ENCODE measurements around the gene SYT8.

DNA sequence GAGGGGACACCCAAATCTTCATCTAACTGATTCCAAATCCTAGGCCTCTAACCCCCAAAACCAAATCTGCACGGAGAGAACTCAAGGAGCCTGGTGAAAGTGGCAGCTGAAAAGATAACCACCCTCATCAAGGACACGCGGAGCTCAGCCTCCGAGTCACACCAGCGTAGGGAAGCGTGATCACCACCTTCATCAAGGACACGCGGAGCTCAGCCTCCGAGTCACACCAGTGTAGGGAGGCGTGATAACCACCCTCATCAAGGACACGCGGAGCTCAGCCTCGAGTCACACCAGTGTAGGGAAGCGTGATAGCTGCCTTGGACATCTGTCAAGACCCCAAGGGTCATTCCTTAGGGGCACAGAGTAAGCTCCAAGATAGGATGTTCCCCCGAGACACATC is 29.3 kb upstream of the SYT8 start:
- TF ChIP-seq, protein P1, sequence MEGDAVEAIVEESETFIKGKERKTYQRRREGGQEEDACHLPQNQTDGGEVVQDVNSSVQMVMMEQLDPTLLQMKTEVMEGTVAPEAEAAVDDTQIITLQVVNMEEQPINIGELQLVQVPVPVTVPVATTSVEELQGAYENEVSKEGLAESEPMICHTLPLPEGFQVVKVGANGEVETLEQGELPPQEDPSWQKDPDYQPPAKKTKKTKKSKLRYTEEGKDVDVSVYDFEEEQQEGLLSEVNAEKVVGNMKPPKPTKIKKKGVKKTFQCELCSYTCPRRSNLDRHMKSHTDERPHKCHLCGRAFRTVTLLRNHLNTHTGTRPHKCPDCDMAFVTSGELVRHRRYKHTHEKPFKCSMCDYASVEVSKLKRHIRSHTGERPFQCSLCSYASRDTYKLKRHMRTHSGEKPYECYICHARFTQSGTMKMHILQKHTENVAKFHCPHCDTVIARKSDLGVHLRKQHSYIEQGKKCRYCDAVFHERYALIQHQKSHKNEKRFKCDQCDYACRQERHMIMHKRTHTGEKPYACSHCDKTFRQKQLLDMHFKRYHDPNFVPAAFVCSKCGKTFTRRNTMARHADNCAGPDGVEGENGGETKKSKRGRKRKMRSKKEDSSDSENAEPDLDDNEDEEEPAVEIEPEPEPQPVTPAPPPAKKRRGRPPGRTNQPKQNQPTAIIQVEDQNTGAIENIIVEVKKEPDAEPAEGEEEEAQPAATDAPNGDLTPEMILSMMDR (conservative IDR thresholded peaks at IDR 0.05 in 1 of 2, IDR thresholded peaks at IDR 0.05 in 1 of 2; ENCODE audit: extremely low read depth in 1 of 2, insufficient read depth in 1 of 2, low read depth in 1 of 2, low read length in 2 of 2), result no peak
- no peak for TF ChIP-seq EZH2 (IDR thresholded peaks at IDR 0.05; ENCODE audit: borderline replicate concordance, low read length)

All from mammary epithelial cell (primary cell).